HepG2 (cell line): ENCODE data around the gene MYO18A. TPM values are rescaled to one million over a fixed set of nuclear protein-coding genes. Genes with fewer than 3 reads are reported as not detected.

ENCODE experiments used
- ATAC-seq: fragments of 200-7000 bp; cut with Tn5 transposase; 3 replicates; pipeline ENCODE4 v1.9.1; 2020; ENCODE audit warnings: mild to moderate bottlenecking, moderate library complexity
- BruUV-seq: library from RNA; stranded (reverse); fragments of 400-500 nt; replicated peaks from 2 replicates; lab custom pipeline; 2021; lab: Mats Ljungman, UMichigan
- CTCF ChIA-PET: fragments of 300-600 bp; formaldehyde crosslinking; extraction: SDS; loops from one replicate; lab custom pipeline; 2021; ENCODE audit warnings: low total read pairs, inconsistent platforms, low intra/inter-chr PET ratio; lab: Yijun Ruan, JAX
- POLR2A ChIA-PET: fragments of 350-600 bp; sonication (Branson Sonifier 250); formaldehyde crosslinking; loops from one replicate; lab custom pipeline; 2020; ENCODE audit warnings: antibody characterized with exemption, inconsistent platforms; lab: Yijun Ruan, JAX
- DNase-seq: peaks from one replicate; pipeline ENCODE4 v3.0.0-alpha.2; 2015; ENCODE audit warnings: low spot score
- FAIRE-seq: peaks from 3 replicates; lab custom pipeline; 2011; peaks lifted over from hg19 to GRCh38; lab: Jason Lieb, UNC
- H2AFZ ChIP-seq: one replicate; pipeline ENCODE4 v1.6.1; 2011; ENCODE audit warnings: low read length, inconsistent platforms
- H3K27ac ChIP-seq: fragments of 300-600 bp; 3 replicates; pipeline ENCODE4 v1.8.0; 2011; ENCODE audit warnings: mixed run types, mild to moderate bottlenecking, mixed read lengths, low read length, inconsistent platforms; ENCODE audit not compliant: insufficient read depth; ENCODE audit errors: extremely low read length
- H3K27me3 ChIP-seq, 2 experiments: fragments of 200-600 bp in 1 of 2; 2 replicates in 1 of 2; 3 replicates in 1 of 2; pipeline versions ENCODE4 v1.6.0 to v1.8.0; 2011; ENCODE audit warnings: low read length in 2 of 2, mild to moderate bottlenecking in 2 of 2, moderate library complexity in 2 of 2, inconsistent platforms in 1 of 2; ENCODE audit not compliant: insufficient read depth in 2 of 2, control insufficient read depth in 1 of 2
- H3K36me3 ChIP-seq, 2 experiments: fragments of 200-600 bp in 1 of 2; replicated peaks in 1 of 2; 2 replicates in 1 of 2; 3 replicates in 1 of 2; pipeline versions ENCODE4 v1.5.1 to v1.8.0; 2011; ENCODE audit warnings: low read length in 2 of 2, inconsistent platforms in 1 of 2; ENCODE audit not compliant: insufficient read depth in 2 of 2, control insufficient read depth in 1 of 2
- H3K4me1 ChIP-seq: 2 replicates; pipeline ENCODE4 v1.5.1; 2012; ENCODE audit warnings: low read length, inconsistent platforms; ENCODE audit not compliant: insufficient read depth
- H3K4me2 ChIP-seq: 2 replicates; pipeline ENCODE4 v1.6.0; 2011; ENCODE audit warnings: low read depth, low read length, inconsistent platforms
- H3K4me3 ChIP-seq, 3 experiments: fragments of 200-600 bp in 1 of 3; sonication (generic), shearing (Covaris generic) in 1 of 3; replicated peaks in 1 of 3; 2 replicates each; pipeline ENCODE4 v1.5.1; 2011 to 2016; ENCODE audit warnings: low read length in 3 of 3, inconsistent platforms in 2 of 3, low read depth in 2 of 3, mild to moderate bottlenecking in 2 of 3, control low read depth in 1 of 3, mixed read lengths in 1 of 3; ENCODE audit not compliant: insufficient read depth in 1 of 3
- H3K79me2 ChIP-seq: one replicate; pipeline ENCODE4 v1.6.1; 2011; ENCODE audit warnings: low read length, inconsistent platforms; ENCODE audit not compliant: insufficient read depth
- H3K9ac ChIP-seq: 2 replicates; pipeline ENCODE4 v1.6.0; 2011; ENCODE audit warnings: mild to moderate bottlenecking, low read depth, low read length, inconsistent platforms; ENCODE audit not compliant: insufficient read depth
- H3K9me3 ChIP-seq: 2 replicates; pipeline ENCODE4 v1.5.1; 2012; ENCODE audit warnings: mild to moderate bottlenecking, low read length
- H4K20me1 ChIP-seq: 2 replicates; pipeline ENCODE4 v1.6.0; 2011; ENCODE audit warnings: inconsistent platforms, mild to moderate bottlenecking, low read length, moderate library complexity; ENCODE audit not compliant: insufficient read depth
- E2F2 ChIP-seq: sonication (generic); formaldehyde crosslinking; IDR thresholded peaks from 2 replicates; pipeline ENCODE4 v1.4.0; 2020; ENCODE audit warnings: missing genetic modification reagents, borderline replicate concordance
- FOXA3 ChIP-seq: IDR thresholded peaks from 2 replicates; pipeline ENCODE4 v1.6.1; 2016; ENCODE audit warnings: missing genetic modification reagents, missing compliant biosample characterization
- HBP1 ChIP-seq: IDR thresholded peaks from 2 replicates; pipeline ENCODE4 v1.6.1; 2016; ENCODE audit warnings: low read depth, control low read depth
- KAT7 ChIP-seq: IDR thresholded peaks from 2 replicates; pipeline ENCODE4 v1.6.1; 2018; ENCODE audit warnings: borderline replicate concordance, missing compliant biosample characterization
- RAD21 ChIP-seq: fragments of 450-650 bp; formaldehyde crosslinking; IDR thresholded peaks from 2 replicates; pipeline ENCODE4 v1.5.0; 2020; ENCODE audit warnings: mild to moderate bottlenecking
- RBM22 ChIP-seq: fragments of 200-400 bp; formaldehyde crosslinking; optimal IDR thresholded peaks from 2 replicates; pipeline ENCODE3; 2017; ENCODE audit warnings: mild to moderate bottlenecking, low read length, moderate library complexity
- SIN3A ChIP-seq: IDR thresholded peaks from 2 replicates; pipeline ENCODE4 v1.6.1; 2011; ENCODE audit warnings: low read depth, mild to moderate bottlenecking, control low read depth, low read length, borderline replicate concordance
- SMAD3 ChIP-seq: sonication (generic); formaldehyde crosslinking; IDR thresholded peaks from 2 replicates; pipeline ENCODE4 v1.4.0; 2020; ENCODE audit warnings: missing genetic modification reagents
- STAT6 ChIP-seq: sonication (generic); formaldehyde crosslinking; IDR thresholded peaks from 2 replicates; pipeline ENCODE4 v1.4.0; 2020; ENCODE audit warnings: missing genetic modification reagents, mild to moderate bottlenecking, borderline replicate concordance
- ZNF530 ChIP-seq: sonication (generic); formaldehyde crosslinking; IDR thresholded peaks from 2 replicates; pipeline ENCODE4 v1.5.0; 2020; ENCODE audit warnings: low read depth, mild to moderate bottlenecking, missing genetic modification reagents
- ZNF687 ChIP-seq: sonication (generic); formaldehyde crosslinking; IDR thresholded peaks from 2 replicates; pipeline ENCODE4 v1.5.1; 2020; ENCODE audit warnings: mild to moderate bottlenecking, missing genetic modification reagents, moderate library complexity
- ZNF691 ChIP-seq: sonication (generic); formaldehyde crosslinking; IDR thresholded peaks from 2 replicates; pipeline ENCODE4 v1.4.0; 2020; ENCODE audit warnings: missing genetic modification reagents, low read depth, mild to moderate bottlenecking, borderline replicate concordance
- ZNF766 ChIP-seq: sonication (generic); formaldehyde crosslinking; IDR thresholded peaks from 2 replicates; pipeline ENCODE4 v1.5.0; 2020; ENCODE audit warnings: missing genetic modification reagents, borderline replicate concordance
- WGBS: methylation state at CpG from one replicate; pipeline ENCODE4 v1.1.6; 2017; ENCODE audit warnings: low lambda C conversion rate; 5-methylcytosine and 5-hydroxymethylcytosine counted together
- in situ Hi-C: cut with HindIII; loops from 2 replicates; pipeline ENCODE4 v1.10.0; 2017; ENCODE audit warnings: low pct_unique_long_range_greater_than_20kb; ENCODE audit not compliant: extremely low pct_ligation_motif_present
- intact Hi-C: fragments of 100-400 bp; cut with micrococcal nuclease; formaldehyde crosslinking; loops from one replicate; pipeline ENCODE4 v1.10.0; 2022; ENCODE audit not compliant: unreplicated experiment
- polyA plus RNA-seq, 8 experiments: library from polyadenylated mRNA; depleted of rRNA in 3 of 8; stranded (reverse) in 7 of 8; unstranded in 1 of 8; fragments of >200 nt; fragmentation: Illumina TruSeq in 4 of 8; extraction: Trizol in 4 of 8; gene quantifications; 2 replicates each; pipeline versions ENCODE4 v1.2.1 to v1.2.3, GENCODE V29; 2011 to 2016; ENCODE audit warnings: low read depth in 4 of 8, missing spikeins in 1 of 8, mixed read lengths in 1 of 8; ENCODE audit not compliant: insufficient read depth in 1 of 8
- total RNA-seq, 5 experiments: library from RNA; depleted of rRNA; stranded (reverse); fragments of >200 nt; fragmentation: Illumina TruSeq; extraction: Trizol; gene quantifications; 2 replicates each; pipeline ENCODE4 v1.2.3, GENCODE V29; 2016; ENCODE audit warnings: low read depth in 1 of 5

MYO18A gene
- total and polyA plus RNA-seq, 2 of the 13 experiments (the other 11 are each of a cell fraction or from before 2014, with no cell fraction given): 16.8 to 24.8 TPM

- ATAC-seq: no peak
- Histone ChIP-seq H3K4me1 (peaks cover 59% of the 10 kb centered on the region), H3K4me3 (no peak overlapping the region), H4K20me1 (peaks cover 4% of the 10 kb centered on the region; the same call in 1 of the 2 replicates), H3K4me2 (peak overlapping the region; percentile 70), H3K9me3 (no peaks in the 10 kb centered on the region), H3K79me2 (peaks cover 62% of the 10 kb centered on the region)
- BruUV-seq: no TSS peak
- 77% methylated on average over 3 of the region's 3 CpGs for WGBS
- intact Hi-C loops: no loop called here
- TF ChIP-seq KAT7 (no peak), ZNF687 (no peak), RAD21 (CRISPR knock-in tag) (no peak), HBP1 (CRISPR knock-in tag) (no peak), ZNF766 (CRISPR knock-in tag) (no peak), RBM22 (no peak), ZNF530 (CRISPR knock-in tag) (no peak), SMAD3 (CRISPR knock-in tag) (no peak), SIN3A (no peak), FOXA3 (CRISPR knock-in tag) (no peak), STAT6 (CRISPR knock-in tag) (no peak), E2F2 (CRISPR knock-in tag) (no peak), ZNF691 (no peak)
- TF ChIP-seq, all 625 proteins: peak for 0
- H3K27ac ChIP-seq: peak overlapping the region; percentile 67
- H3K27me3 ChIP-seq: no peaks in the 10 kb centered on the region
- no peak overlapping the region for H3K9ac ChIP-seq
- in situ Hi-C loops: no loop called here
- H2AFZ ChIP-seq: no peak overlapping the region
- FAIRE-seq (no peak), DNase-seq (no peak)
- ChIA-PET POLR2A (interaction anchor here (0.9 to 1.4 kb wide), 4 partner anchors 9 to 21 kb away, joined by 4 to 14 read pairs (median 5); partner anchors contain the start of gene MYO18A), CTCF (no interaction called here)
- H3K36me3 ChIP-seq: peaks cover 9 to 14% of the 10 kb centered on the region in 2 experiments; a peak in 4 of 5 replicates
These were observed 9.5 kb downstream of the MYO18A start for GRCh38 chr17:29170682-29171081.
